ENCODE data around the gene BCR.

Gene BCR

DNA sequence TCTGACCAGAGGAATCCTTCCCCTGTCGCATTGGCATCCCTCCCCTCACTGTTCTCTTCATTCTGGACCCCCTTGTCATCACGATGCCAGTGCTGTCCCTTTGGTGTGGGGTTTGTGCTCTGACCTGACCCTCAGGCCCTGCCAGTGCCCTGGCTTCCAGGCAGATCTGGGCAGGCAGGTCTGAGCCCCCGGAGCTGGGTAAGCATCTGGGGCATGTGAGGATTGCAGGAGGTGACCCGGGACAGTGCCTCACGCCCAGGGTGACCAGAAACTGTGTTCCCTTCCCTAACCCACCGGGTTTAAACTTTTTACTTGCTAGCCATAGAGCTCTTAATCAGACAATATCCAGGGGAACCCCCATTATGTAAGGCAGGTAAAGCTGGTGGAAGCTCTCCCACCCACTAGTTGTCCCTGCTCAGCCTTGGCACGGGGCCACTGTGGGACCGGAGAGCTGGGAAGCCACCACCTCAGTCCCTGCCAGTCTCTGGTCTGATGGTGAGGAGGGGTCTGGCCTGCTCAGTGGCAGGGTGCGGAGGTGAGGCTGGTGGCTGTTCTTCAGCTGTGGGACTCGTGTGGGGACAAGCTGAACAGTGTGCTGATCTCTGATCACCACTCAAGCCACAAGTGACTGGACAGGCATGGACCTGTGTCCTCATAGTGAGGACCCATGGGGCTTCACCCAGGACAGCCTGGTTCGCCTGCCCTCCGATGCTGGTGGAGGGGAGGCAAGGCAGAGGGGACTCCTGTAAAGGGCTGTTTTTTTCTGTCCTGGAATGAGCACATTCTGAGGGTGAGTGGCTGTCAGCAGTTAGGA lies 38.0 kb downstream of the BCR start:
- no peak for DNase-seq

DNA sequence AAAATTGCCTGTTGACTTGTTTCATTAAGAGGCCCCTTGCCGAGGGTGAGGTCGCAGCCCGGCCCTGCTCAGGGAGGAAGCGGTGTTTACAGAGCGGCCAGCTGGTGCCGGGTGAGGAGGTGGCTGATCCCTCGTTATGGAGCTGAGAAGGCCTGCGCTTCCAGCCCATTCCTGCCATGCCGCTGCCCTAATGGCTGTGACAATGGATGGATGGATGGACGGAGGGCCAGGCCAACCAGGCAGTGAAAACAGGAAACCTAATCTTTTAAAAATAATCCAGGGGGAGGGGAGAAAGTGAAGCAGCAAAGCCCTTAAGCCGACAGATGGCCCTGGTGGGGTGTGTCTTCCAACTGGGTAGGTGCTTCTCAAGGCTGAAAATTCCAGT lies 38.5 kb downstream of the BCR start:
- no peak for DNase-seq

GRCh38 chr22:23219317-23219716 lies 39.0 kb downstream of the BCR start:
- DNase-seq, result no peak

DNA sequence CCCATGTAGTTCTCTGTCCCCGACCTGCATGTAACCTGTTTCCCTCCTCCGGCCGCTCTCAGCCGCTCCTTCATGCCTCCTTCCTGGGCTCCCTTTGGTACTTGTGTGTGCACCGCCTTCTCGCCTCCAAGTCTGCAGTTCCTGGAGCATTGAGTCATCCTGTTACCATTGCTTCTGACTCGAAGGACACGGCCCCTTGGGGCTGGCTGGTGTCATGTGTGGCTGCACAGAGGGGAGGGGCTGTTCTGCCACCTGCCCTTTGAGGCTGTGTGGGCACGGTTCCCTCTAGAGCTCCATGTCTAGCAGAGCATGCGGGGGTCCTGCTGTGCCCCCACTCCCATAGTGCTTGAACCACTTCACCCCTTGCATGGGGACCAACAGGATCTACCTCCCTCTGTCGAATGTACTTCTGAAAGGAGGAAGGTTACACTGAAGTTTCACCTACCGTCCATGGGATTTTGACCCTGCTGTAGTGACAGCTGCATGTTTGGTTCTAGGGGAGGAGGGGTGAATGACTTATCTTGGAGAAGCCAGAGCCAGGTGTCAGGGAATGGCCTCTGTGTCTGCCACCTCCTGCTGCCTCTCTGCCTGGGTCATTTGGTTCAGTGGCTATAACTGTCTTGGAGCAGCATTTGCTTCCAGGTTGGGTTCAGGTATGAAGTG lies 39.6 kb downstream of the BCR start:
- DNase-seq, result peak; percentile 28

DNA sequence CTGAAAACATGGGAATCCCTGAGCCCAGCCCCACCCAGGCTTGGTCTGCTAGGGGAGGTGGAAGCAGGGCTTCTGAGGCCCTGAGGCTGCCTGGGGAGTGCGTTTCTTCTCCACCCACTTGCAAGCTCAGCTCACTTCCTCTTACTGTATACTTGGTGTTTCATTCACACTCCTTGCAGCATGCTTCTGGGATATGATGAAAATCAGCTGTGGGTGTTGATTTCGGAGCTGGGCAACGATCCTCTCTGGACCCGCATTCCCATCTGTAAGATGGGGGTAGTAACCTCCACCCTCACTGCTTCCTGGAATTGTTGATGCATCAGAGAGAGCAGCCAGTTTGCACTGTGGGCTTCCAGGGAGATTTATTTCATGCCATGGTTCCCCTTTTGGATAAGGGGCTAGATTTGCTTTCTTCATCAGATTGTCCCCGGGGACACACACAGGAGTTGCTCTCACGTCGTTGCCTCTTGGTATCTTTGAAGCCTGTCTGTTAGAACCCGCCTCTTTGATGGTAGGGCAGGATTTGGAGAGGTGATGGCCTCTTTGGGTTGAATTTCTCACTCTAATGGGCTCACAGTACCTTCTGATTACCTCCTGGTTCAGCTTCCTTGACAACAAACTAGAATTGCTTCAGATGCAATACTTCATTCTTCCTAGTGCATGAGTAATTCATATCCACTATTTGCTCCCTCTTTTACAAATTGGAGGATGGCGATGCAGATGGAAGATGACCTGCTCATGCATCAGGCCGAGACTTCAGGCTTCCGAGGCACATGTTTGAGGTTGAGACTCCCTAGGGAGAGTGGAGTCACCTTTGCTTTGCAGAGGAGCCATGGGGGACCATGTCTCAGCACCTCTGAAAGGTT lies 40.4 kb downstream of the BCR start:
- peak; percentile 30 for DNase-seq

- no peak for DNase-seq
Measured at GRCh38 chr22:23221351-23221804, 41.1 kb downstream of the BCR start.

- DNase-seq, result no peak
Measured at GRCh38 chr22:23222033-23222792, 41.9 kb downstream of the BCR start.

DNA sequence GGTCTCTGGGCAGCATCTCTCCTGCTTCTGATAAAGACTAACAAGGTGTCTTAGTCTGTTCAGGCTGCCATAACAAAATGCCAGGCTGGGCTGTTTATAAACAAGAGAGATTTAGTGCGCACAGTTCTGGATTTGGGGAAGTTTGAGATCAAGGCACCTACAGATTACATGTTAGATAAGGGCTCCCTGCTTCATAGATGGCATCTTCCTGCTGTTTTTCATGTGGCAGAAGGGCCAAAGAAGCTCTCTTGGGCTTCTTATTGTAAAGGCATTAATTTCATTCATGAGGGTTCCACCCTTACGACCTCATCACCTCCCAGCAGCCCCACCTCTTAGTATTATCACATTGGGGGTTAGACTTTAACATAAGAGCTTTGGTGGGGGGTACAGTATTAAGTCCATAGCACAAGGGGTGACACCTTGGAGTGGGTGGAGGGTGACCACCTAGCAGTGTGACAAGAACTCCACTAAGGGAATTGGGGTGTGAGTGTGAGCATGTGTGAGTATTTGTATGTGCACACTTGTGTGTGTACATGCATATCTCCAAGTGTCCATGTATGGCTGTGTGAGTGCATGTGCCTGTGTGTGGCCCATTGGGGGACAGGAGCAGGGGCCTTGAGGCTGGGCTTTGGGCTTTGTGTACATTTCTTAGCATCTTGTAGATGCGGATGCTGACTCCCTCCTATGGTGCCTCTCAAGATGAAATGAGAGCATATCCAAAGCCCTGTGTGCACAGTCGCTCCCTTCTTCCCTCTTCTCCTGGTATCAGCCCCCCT lies 42.7 kb downstream of the BCR start:
- DNase-seq, result no peak

DNA sequence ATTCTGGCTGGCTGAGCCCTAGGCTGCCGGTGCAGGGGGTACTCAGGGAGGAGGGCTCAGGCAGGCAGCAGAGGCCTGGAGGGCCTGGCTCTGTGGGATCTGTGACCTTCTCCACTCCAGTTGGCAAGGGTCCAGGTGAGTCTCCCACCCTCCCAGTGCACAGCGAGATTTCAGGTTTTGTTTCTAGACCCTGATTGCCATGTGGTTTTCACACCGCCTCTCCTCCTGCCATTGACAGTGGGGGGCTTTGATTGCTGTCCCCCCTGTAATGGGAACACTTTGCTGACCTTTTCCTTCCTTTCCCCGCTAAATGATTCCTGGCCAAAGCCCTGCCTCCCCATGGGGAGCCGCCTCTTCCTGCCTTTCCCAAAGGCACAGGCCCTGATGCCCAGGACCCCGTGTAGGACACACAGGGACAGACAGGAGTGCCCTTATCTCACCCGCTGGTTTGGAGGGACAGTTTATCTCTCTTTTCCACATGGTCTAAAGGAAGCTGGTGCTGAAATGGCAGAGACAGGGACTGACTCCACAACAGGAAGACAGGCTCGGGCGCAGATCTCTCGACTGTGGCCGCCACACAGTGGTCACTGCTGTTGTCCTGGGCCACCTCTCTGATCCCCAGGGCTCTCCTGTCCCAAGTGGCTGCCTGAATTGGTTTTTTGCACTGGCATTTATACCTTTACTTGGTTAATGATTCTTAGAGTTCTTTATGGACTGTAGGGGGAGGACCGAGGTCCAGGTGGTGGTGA lies 43.4 kb downstream of the BCR start:
- DNase-seq, result no peak

- no peak for DNase-seq
Measured at GRCh38 chr22:23224846-23225245, 44.5 kb downstream of the BCR start.

DNA sequence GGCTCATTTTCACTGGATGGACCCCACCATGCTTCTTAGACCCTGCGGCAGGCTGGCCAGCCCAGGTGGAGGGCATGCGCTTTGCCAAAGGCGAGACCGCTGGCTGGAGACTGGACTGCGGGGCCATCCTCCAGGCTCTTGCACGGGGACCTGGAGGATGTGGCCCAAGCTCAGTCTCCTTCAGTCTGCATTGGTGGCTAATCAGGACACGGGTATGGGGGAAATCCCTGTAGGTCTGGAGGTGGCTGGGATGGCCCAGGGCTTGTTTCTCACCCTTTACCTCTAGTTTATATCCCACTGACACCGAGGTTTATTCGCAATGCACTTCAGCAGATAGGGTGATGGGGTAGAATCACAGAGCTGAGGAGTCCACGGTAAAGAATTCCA lies 45.0 kb downstream of the BCR start:
- no peak for DNase-seq

DNA sequence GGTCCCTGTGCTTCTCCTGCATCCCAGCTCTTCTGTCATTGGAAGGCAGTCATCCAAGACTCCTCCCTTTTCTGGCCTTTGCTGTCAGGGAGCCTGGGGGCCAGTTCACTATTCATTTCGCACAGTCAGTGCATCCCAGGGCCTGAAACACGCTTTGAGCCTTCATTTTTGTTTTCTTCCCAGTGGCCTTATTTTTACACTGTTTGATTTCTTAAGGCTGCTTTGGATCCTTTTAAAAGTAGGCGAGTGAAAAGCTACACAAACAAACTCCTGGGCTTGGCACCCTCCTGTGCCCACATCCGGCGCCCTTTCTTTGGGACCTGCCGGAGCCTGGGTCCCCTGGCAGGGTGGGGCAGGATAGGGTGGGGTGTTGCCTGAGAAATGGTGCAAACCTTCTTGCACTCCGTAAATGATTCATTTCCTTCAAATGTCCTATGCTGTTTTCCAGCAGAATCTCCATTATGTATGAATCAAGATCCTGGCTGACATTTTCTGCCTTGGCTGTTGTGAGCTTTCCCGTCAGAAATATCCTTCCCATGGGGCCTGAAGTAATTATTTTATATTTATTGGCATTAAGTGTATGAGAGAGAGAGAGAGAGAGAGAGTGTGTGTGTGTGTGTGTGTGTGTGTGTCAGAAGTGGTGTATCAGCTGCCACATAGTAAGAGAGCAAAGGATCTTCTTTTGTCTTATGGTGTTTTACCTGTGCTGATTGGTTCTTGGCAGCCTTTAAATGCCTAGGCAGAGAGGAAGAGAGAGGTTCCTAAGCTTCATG lies 45.6 kb downstream of the BCR start:
- DNase-seq, result peak; percentile 53

- no peak for DNase-seq
Measured at GRCh38 chr22:23226497-23226850, 46.2 kb downstream of the BCR start.

- DNase-seq, result no peak
Measured at GRCh38 chr22:23227380-23227779, 47.1 kb downstream of the BCR start.

- no peak for DNase-seq
Measured at GRCh38 chr22:23228503-23228902, 48.2 kb downstream of the BCR start.

DNA sequence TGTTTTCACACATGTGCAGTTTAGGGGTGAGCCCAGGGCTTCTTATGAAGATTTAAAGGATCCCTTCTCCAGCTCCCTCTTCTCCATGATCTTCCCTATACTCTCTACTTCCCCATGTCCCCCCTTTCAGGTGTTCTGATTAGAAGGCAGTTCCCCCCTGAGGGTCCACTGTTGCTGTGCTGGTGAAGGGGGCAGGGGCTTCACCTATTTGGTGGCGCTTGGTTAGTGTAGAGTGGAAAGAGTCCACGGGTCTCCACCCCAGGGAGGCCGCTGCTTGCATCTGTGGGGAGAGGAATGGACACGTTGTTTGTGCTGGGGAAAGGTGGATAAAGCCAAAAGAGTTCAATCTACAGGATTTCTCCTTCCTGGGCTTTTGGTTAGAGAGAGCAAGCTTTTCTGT lies 49.3 kb downstream of the BCR start:
- DNase-seq, result no peak

DNA sequence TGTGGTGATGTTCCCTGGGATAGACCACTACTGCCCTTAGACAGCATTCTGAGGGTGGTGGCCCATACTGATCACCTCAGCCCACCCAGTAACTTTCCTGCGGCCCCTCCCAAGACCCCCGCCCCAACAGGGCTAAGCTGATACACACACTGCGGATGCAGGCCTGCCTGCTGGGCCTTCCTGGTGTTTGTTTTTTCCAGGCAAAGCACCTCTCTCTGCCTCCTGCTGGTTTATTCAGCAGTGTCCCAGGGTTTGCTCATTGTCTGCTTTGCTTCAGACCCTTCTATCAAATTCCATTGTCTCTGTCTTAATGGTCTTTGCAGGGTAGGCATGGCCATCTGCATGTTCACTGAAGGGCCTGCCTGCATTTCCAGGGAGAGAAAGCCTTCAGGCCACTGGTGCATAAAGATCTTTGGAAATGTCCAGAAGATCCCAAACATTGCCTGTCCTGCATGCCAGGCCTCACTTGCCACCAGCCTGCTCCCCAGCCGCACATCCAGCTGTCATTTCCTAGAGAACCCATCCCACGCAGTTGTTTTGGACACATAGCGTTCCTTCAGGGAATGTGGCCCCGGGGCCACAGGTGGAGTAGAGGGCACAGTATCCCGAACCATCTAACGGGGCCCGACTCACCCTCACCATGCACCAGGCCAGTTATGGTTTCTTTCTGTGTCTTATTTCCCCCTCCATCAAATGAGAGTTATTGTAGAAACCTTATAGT lies 50.2 kb downstream of the BCR start:
- DNase-seq, result no peak

- DNase-seq, result no peak
Measured at GRCh38 chr22:23231471-23232093, 51.3 kb downstream of the BCR start.
